NCI-H446 treated with DMSO at 0.1 percent for 48 hours (cell line): Measurements from ENCODE around the gene ARHGEF25.
"Not testable (repeated sequence)": the region's sequence is repeated elsewhere in the genome, so short reads cannot be mapped to it uniquely, and the experiment has no call there.

ENCODE experiments used
- DNase-seq: peaks from one replicate; lab custom pipeline; 2025; lab: John Stamatoyannopoulos, UW

Gene ARHGEF25

GRCh38 chr12:57636731-57637130 is 25.5 kb downstream of the ARHGEF25 start:
- not testable (repeated sequence) for DNase-seq

GRCh38 chr12:57637364-57637763 is 26.1 kb downstream of the ARHGEF25 start:
- no peak for DNase-seq

GRCh38 chr12:57638096-57638495 is 26.9 kb downstream of the ARHGEF25 start:
- DNase-seq: no peak

GRCh38 chr12:57640175-57641042 is 29.2 kb downstream of the ARHGEF25 start:
- no peak for DNase-seq

- DNase-seq: no peak
Measured at GRCh38 chr12:57641699-57642442, 30.6 kb downstream of the ARHGEF25 start.

- not testable (repeated sequence) for DNase-seq
Measured at GRCh38 chr12:57645990-57646658, 34.9 kb downstream of the ARHGEF25 start.

GRCh38 chr12:57646659-57647049 is 35.4 kb downstream of the ARHGEF25 start:
- not testable (repeated sequence) for DNase-seq

- no peak for DNase-seq
Measured at GRCh38 chr12:57654042-57654441, 42.8 kb downstream of the ARHGEF25 start.

- no peak for DNase-seq
Measured at GRCh38 chr12:57655541-57656240, 44.5 kb downstream of the ARHGEF25 start.

- DNase-seq: not testable (repeated sequence)
Measured at GRCh38 chr12:57656408-57656807, 45.2 kb downstream of the ARHGEF25 start.

- no peak for DNase-seq
Measured at GRCh38 chr12:57657744-57658143, 46.5 kb downstream of the ARHGEF25 start.

GRCh38 chr12:57658890-57659289 is 47.7 kb downstream of the ARHGEF25 start:
- DNase-seq: no peak

- no peak for DNase-seq
Measured at GRCh38 chr12:57661376-57661775, 50.1 kb downstream of the ARHGEF25 start.

- DNase-seq: not testable (repeated sequence)
Measured at GRCh38 chr12:57665066-57665820, 54.0 kb downstream of the ARHGEF25 start.
